ENCODE measurements around the gene UST. TPM values are rescaled to one million over a fixed set of nuclear protein-coding genes. Genes with fewer than 3 reads are reported as not detected.

Gene UST
- total RNA-seq, 2 donors from 2014 or later = 1.6 to 3.0 TPM

- Mint-ChIP-seq H3K27me3 (no peaks in the 10 kb centered on the region), H3K27ac (no peak overlapping the region), H3K36me3 (peaks cover 5% of the 10 kb centered on the region), H3K4me3 (no peak overlapping the region), H3K4me1 (ENCODE audit: low read depth in 2 of 2) (peaks cover 14 to 47% of the 10 kb centered on the region in 2 donors), H3K9me3 (no peaks in the 10 kb centered on the region)
- ATAC-seq = no peak
- DNase-seq (ENCODE audit: low spot score) = no peak
These were observed 362.7 kb downstream of the UST start for GRCh38 chr6:149109397-149110070.

GRCh38 chr6:149111556-149112115 lies 364.8 kb downstream of the UST start:
- peak overlapping the region; percentile 44 for H3K4me3 Mint-ChIP-seq
- H3K4me1 Mint-ChIP-seq (ENCODE audit: low read depth in 2 of 2) = peaks cover 18 to 54% of the 10 kb centered on the region in 2 donors
- ATAC-seq (no peak), DNase-seq (ENCODE audit: low spot score) (no peak)
- no peaks in the 10 kb centered on the region for H3K9me3 Mint-ChIP-seq
- peaks cover 5% of the 10 kb centered on the region for H3K36me3 Mint-ChIP-seq
- peak overlapping the region; percentile 92 for H3K27ac Mint-ChIP-seq
- H3K27me3 Mint-ChIP-seq = no peaks in the 10 kb centered on the region

- ATAC-seq = peak; percentile 75 to 92
- H3K4me1 Mint-ChIP-seq (ENCODE audit: low read depth in 2 of 2) = peaks cover 18 to 54% of the 10 kb centered on the region in 2 donors
- DNase-seq (ENCODE audit: low spot score) = no peak
- peak overlapping the region; percentile 92 for H3K27ac Mint-ChIP-seq
- H3K36me3 Mint-ChIP-seq = peaks cover 5% of the 10 kb centered on the region
- H3K4me3 Mint-ChIP-seq = peak overlapping the region; percentile 69
- H3K27me3 Mint-ChIP-seq = no peaks in the 10 kb centered on the region
- no peaks in the 10 kb centered on the region for H3K9me3 Mint-ChIP-seq
These were observed 366.1 kb downstream of the UST start for GRCh38 chr6:149112976-149113375.

GRCh38 chr6:149114167-149114566 lies 367.3 kb downstream of the UST start:
- Mint-ChIP-seq H3K9me3 (no peaks in the 10 kb centered on the region), H3K27me3 (no peaks in the 10 kb centered on the region), H3K4me1 (ENCODE audit: low read depth in 2 of 2) (peaks cover 18 to 51% of the 10 kb centered on the region in 2 donors), H3K27ac (peak overlapping the region; percentile 57 to 92), H3K4me3 (no peak overlapping the region), H3K36me3 (peaks cover 5% of the 10 kb centered on the region)
- ATAC-seq (no peak), DNase-seq (ENCODE audit: low spot score) (no peak)

- Mint-ChIP-seq H3K4me3 (no peak overlapping the region), H3K4me1 (ENCODE audit: low read depth in 2 of 2) (peaks cover 8 to 30% of the 10 kb centered on the region in 2 donors), H3K9me3 (no peaks in the 10 kb centered on the region), H3K27me3 (no peaks in the 10 kb centered on the region), H3K36me3 (peaks cover 12% of the 10 kb centered on the region), H3K27ac (peak overlapping the region; percentile 15 to 76)
- ATAC-seq = no peak
- DNase-seq (ENCODE audit: low spot score) = no peak
These were observed 372.2 kb downstream of the UST start for GRCh38 chr6:149118737-149119653.

- peak overlapping the region; percentile 38 for H3K4me3 Mint-ChIP-seq
- ATAC-seq (no peak), DNase-seq (ENCODE audit: low spot score) (no peak)
- peak overlapping the region; percentile 62 to 79 for H3K27ac Mint-ChIP-seq
- H3K36me3 Mint-ChIP-seq = peaks cover 26% of the 10 kb centered on the region
- peaks cover 25 to 28% of the 10 kb centered on the region in 2 donors for H3K4me1 Mint-ChIP-seq (ENCODE audit: low read depth in 2 of 2)
- peaks cover 4% of the 10 kb centered on the region for H3K9me3 Mint-ChIP-seq
- no peaks in the 10 kb centered on the region for H3K27me3 Mint-ChIP-seq
These were observed 376.3 kb downstream of the UST start for GRCh38 chr6:149122850-149123821.

GRCh38 chr6:149125309-149125708 lies 378.5 kb downstream of the UST start:
- peaks cover 44 to 47% of the 10 kb centered on the region in 2 donors for H3K4me1 Mint-ChIP-seq (ENCODE audit: low read depth in 2 of 2)
- no peak for ATAC-seq
- H3K27ac Mint-ChIP-seq = peak overlapping the region in 1 of 2 donors; percentile 48
- no peak for DNase-seq (ENCODE audit: low spot score)
- H3K27me3 Mint-ChIP-seq = no peaks in the 10 kb centered on the region
- H3K9me3 Mint-ChIP-seq = peaks cover 4% of the 10 kb centered on the region
- no peak overlapping the region for H3K4me3 Mint-ChIP-seq
- H3K36me3 Mint-ChIP-seq = peaks cover 26% of the 10 kb centered on the region

All from natural killer cell treated with Interleukin-12 subunit alpha and Interleukin-12 subunit beta and Interleukin-15 and Interleukin-18, amount 100 ng/mL, for 72 hours (primary cell).